Trophoblast cell (in vitro differentiated cells and primary cell): ENCODE results near the gene KMT2A.
A peak's percentile ranks its signal among the peaks of the same experiment; 100 is the strongest.

Experiments
- DNase-seq, 2 donors: peaks; one replicate each; pipeline ENCODE4 v3.0.0-alpha.2; 2016
- H2AFZ ChIP-seq: 2 replicates; pipeline ENCODE4 v1.6.1; 2013; ENCODE audit warnings: low read length, moderate library complexity, mild to moderate bottlenecking; ENCODE audit not compliant: insufficient read depth, poor library complexity
- H2AK5ac ChIP-seq: 2 replicates; pipeline ENCODE4 v1.6.1; 2013; ENCODE audit warnings: mild to moderate bottlenecking, low read length
- H2BK120ac ChIP-seq: 2 replicates; pipeline ENCODE4 v1.6.1; 2013; ENCODE audit warnings: low read length, mild to moderate bottlenecking, moderate library complexity; ENCODE audit not compliant: insufficient read depth, poor library complexity
- H2BK12ac ChIP-seq: 2 replicates; pipeline ENCODE4 v1.6.1; 2013; ENCODE audit warnings: mild to moderate bottlenecking, low read length, moderate library complexity
- H2BK5ac ChIP-seq: 2 replicates; pipeline ENCODE4 v1.6.1; 2013; ENCODE audit warnings: low read length, low read depth, moderate library complexity, mild to moderate bottlenecking; ENCODE audit not compliant: poor library complexity
- H3K14ac ChIP-seq: 2 replicates; pipeline ENCODE4 v1.6.1; 2013; ENCODE audit warnings: mild to moderate bottlenecking, low read length
- H3K18ac ChIP-seq: 2 replicates; pipeline ENCODE4 v1.6.1; 2013; ENCODE audit warnings: mild to moderate bottlenecking, low read length
- H3K23ac ChIP-seq: 2 replicates; pipeline ENCODE4 v1.6.1; 2013; ENCODE audit warnings: low read length
- H3K27ac ChIP-seq: 2 replicates; pipeline ENCODE4 v1.5.1; 2013; ENCODE audit warnings: low read depth, mild to moderate bottlenecking, inconsistent platforms, low read length, moderate library complexity
- H3K27me3 ChIP-seq: 2 replicates; pipeline ENCODE4 v1.6.1; 2013; ENCODE audit warnings: inconsistent platforms, mild to moderate bottlenecking, low read length, moderate library complexity; ENCODE audit not compliant: insufficient read depth
- H3K36me3 ChIP-seq, 2 experiments: 1 replicate in 1 of 2; 2 replicates in 1 of 2; pipeline ENCODE4 v1.6.1; 2013; ENCODE audit warnings: low read length in 2 of 2, mild to moderate bottlenecking in 2 of 2, moderate library complexity in 1 of 2; ENCODE audit not compliant: insufficient read depth in 2 of 2, control insufficient read depth in 1 of 2
- H3K4ac ChIP-seq: 2 replicates; pipeline ENCODE4 v1.6.1; 2013; ENCODE audit warnings: low read depth, mild to moderate bottlenecking, low read length, moderate library complexity
- H3K4me1 ChIP-seq, 2 experiments: 1 replicate in 1 of 2; 2 replicates in 1 of 2; pipeline ENCODE4 v1.6.1; 2013; ENCODE audit warnings: low read length in 2 of 2, mild to moderate bottlenecking in 2 of 2, moderate library complexity in 1 of 2; ENCODE audit not compliant: insufficient read depth in 2 of 2, control insufficient read depth in 1 of 2
- H3K4me2 ChIP-seq: 2 replicates; pipeline ENCODE4 v1.6.1; 2013; ENCODE audit warnings: inconsistent platforms, mild to moderate bottlenecking, low read length, moderate library complexity
- H3K4me3 ChIP-seq: 2 replicates; pipeline ENCODE4 v1.5.1; 2013; ENCODE audit warnings: mild to moderate bottlenecking, low read depth, low read length, inconsistent platforms
- H3K79me1 ChIP-seq: one replicate; pipeline ENCODE4 v1.6.1; 2013; ENCODE audit warnings: low read length
- H3K79me2 ChIP-seq: 2 replicates; pipeline ENCODE4 v1.6.1; 2013; ENCODE audit warnings: low read length, mild to moderate bottlenecking; ENCODE audit not compliant: control insufficient read depth, insufficient read depth, poor library complexity
- H3K9ac ChIP-seq: 2 replicates; pipeline ENCODE4 v1.6.1; 2013; ENCODE audit warnings: mild to moderate bottlenecking, low read length
- H3K9me3 ChIP-seq: 2 replicates; pipeline ENCODE4 v1.6.1; 2013; ENCODE audit warnings: low read depth, mild to moderate bottlenecking, control low read depth, inconsistent platforms, low read length; ENCODE audit not compliant: insufficient read depth
- H4K12ac ChIP-seq: 2 replicates; pipeline ENCODE4 v1.6.1; 2013; ENCODE audit warnings: low read depth, mild to moderate bottlenecking, low read length, moderate library complexity
- H4K8ac ChIP-seq: 2 replicates; pipeline ENCODE4 v1.6.1; 2013; ENCODE audit warnings: low read depth, mild to moderate bottlenecking, low read length, moderate library complexity
- H4K91ac ChIP-seq: one replicate; pipeline ENCODE4 v1.6.1; 2013; ENCODE audit warnings: low read depth, mild to moderate bottlenecking, low read length, moderate library complexity
- WGBS: extraction: QIAGEN DNeasy Blood & Tissue Kit; methylation state at CpG from one replicate; pipeline ENCODE4 v1.1.7; 2013; ENCODE audit warnings: missing lambda C conversion rate; ENCODE audit not compliant: insufficient read length, insufficient coverage; ENCODE audit errors: extremely low coverage; 5-methylcytosine and 5-hydroxymethylcytosine counted together

KMT2A gene

GRCh38 chr11:118441770-118442275 lies 5.5 kb downstream of the KMT2A start:
- no peak overlapping the region for H2BK120ac ChIP-seq
- DNase-seq: no peak
- no peak overlapping the region for H3K27ac ChIP-seq
- no peak overlapping the region for H4K12ac ChIP-seq
- WGBS: no CpG with 5 or more reads among the region's 3 CpGs
- no peak overlapping the region for H2BK12ac ChIP-seq
- H2AK5ac ChIP-seq: no peak overlapping the region
- no peak overlapping the region for H4K8ac ChIP-seq
- H3K79me1 ChIP-seq: peaks cover 1% of the 10 kb centered on the region
- no peak overlapping the region for H2AFZ ChIP-seq
- H3K4ac ChIP-seq: peak overlapping the region; percentile 1
- no peak overlapping the region for H3K4me2 ChIP-seq
- H3K14ac ChIP-seq: no peak overlapping the region
- peaks cover 0 to 2% of the 10 kb centered on the region in 2 experiments for H3K36me3 ChIP-seq
- H3K79me2 ChIP-seq: peaks cover 6% of the 10 kb centered on the region
- no peak overlapping the region for H3K23ac ChIP-seq
- no peak overlapping the region for H2BK5ac ChIP-seq
- H3K18ac ChIP-seq: no peak overlapping the region
- no peak overlapping the region for H4K91ac ChIP-seq
- no peaks in the 10 kb centered on the region for H3K9me3 ChIP-seq
- H3K9ac ChIP-seq: no peak overlapping the region
- H3K4me1 ChIP-seq: peaks cover 7 to 11% of the 10 kb centered on the region in 2 experiments
- H3K27me3 ChIP-seq: no peaks in the 10 kb centered on the region
- no peak overlapping the region for H3K4me3 ChIP-seq

- Histone ChIP-seq H2AK5ac (no peak overlapping the region), H3K79me1 (no peaks in the 10 kb centered on the region), H3K18ac (no peak overlapping the region), H3K27me3 (no peaks in the 10 kb centered on the region), H2BK12ac (no peak overlapping the region), H3K36me3 (peaks cover 0 to 2% of the 10 kb centered on the region in 2 experiments), H2AFZ (no peak overlapping the region), H3K4ac (no peak overlapping the region), H2BK5ac (no peak overlapping the region), H4K91ac (no peak overlapping the region), H3K4me1 (peaks cover 7 to 9% of the 10 kb centered on the region in 2 experiments), H3K27ac (no peak overlapping the region), H3K4me3 (no peak overlapping the region), H3K23ac (no peak overlapping the region), H3K79me2 (peaks cover 2% of the 10 kb centered on the region), H4K12ac (no peak overlapping the region), H3K9me3 (no peaks in the 10 kb centered on the region), H2BK120ac (no peak overlapping the region), H3K14ac (no peak overlapping the region), H3K9ac (no peak overlapping the region), H4K8ac (no peak overlapping the region), H3K4me2 (no peak overlapping the region)
- no CpG with 5 or more reads among the region's 3 CpGs for WGBS
- DNase-seq: no peak
These were observed 6.0 kb downstream of the KMT2A start for GRCh38 chr11:118442301-118442700.

DNA sequence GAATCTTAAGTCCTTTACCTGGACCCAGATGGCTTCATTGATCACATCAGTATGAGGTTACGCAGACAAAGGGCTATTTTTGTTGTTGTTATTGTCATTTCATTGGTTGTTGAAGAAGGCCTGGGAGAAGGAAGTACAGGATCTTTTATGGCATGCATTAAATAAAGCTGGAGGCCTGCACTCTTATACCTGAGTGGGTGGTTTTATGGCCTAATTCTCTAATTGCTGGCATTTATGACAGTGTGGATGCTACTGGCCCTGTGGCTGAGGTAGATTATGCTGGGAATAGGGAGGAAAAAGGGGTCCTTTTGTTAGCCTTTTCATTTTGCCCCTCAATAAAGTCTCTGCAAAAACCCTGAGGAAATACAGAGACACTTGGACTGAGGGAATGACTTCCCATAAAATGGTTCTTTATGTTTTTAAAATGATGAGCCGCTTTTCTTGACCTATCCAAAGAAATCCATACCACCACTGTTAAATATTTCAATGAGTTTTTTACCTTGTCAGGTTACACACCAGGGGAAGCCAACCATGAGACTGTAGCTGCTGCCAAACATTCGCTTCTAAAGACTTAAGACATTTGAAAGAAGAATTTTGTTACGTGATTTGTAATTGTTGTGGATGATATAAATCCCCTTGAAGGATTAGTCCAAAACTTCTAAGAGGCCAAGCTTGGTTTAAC lies 6.8 kb downstream of the KMT2A start:
- Histone ChIP-seq H4K8ac (no peak overlapping the region), H3K36me3 (peaks cover 0 to 2% of the 10 kb centered on the region in 2 experiments), H3K18ac (no peak overlapping the region), H3K23ac (no peak overlapping the region), H3K14ac (no peak overlapping the region), H3K9ac (no peak overlapping the region), H2BK5ac (no peak overlapping the region), H3K27ac (no peak overlapping the region), H3K79me1 (no peaks in the 10 kb centered on the region), H3K4me1 (peaks cover 5 to 6% of the 10 kb centered on the region in 2 experiments), H3K4me2 (no peak overlapping the region), H3K27me3 (no peaks in the 10 kb centered on the region), H2AFZ (no peak overlapping the region), H3K4ac (no peak overlapping the region), H2BK120ac (no peak overlapping the region), H4K12ac (no peak overlapping the region), H2AK5ac (no peak overlapping the region), H3K4me3 (no peak overlapping the region), H3K79me2 (peaks cover 2% of the 10 kb centered on the region), H3K9me3 (no peaks in the 10 kb centered on the region), H4K91ac (no peak overlapping the region), H2BK12ac (no peak overlapping the region)
- no CpG with 5 or more reads among the region's 4 CpGs for WGBS
- no peak for DNase-seq

DNA sequence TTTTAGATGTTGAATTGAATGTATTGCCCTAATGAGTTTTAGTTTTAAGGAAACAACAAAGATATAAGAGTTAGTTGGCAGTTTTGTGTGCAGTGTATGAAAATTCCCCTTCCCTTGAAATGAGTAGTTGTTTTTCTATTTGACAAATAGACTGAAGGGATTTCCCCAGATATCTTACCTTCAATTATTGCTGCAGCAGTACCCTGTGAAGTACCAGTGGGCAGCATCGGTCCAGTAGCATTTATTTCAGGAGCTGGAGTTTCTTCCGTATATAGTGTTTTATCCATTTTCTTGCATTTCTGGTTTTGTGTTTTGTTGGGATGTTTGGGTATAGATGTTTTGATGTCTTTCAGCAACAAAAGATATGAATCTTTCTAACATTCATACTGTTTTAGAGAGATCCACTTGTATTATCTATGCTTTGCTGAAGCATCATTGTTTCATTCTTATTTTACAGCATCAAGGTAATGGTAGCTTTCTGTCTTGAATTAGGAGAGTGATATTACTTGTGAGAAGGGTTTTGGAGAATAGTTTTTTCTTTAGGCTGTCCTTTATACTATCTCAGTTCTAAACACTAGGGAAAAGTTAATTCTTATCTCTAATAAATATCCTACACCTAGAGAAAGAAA lies 7.4 kb downstream of the KMT2A start:
- Histone ChIP-seq H3K79me2 (peaks cover 2% of the 10 kb centered on the region), H3K79me1 (no peaks in the 10 kb centered on the region), H3K18ac (no peak overlapping the region), H3K4me2 (no peak overlapping the region), H2BK12ac (no peak overlapping the region), H4K8ac (no peak overlapping the region), H3K9me3 (no peaks in the 10 kb centered on the region), H3K4me3 (no peak overlapping the region), H4K12ac (no peak overlapping the region), H3K27me3 (no peaks in the 10 kb centered on the region), H3K36me3 (peaks cover 0 to 2% of the 10 kb centered on the region in 2 experiments), H3K9ac (no peak overlapping the region), H3K14ac (no peak overlapping the region), H2AFZ (no peak overlapping the region), H2BK5ac (no peak overlapping the region), H3K4me1 (peaks cover 0 to 1% of the 10 kb centered on the region in 2 experiments), H2AK5ac (no peak overlapping the region), H2BK120ac (no peak overlapping the region), H3K27ac (no peak overlapping the region), H4K91ac (no peak overlapping the region), H3K23ac (no peak overlapping the region), H3K4ac (no peak overlapping the region)
- no peak for DNase-seq
- no CpG with 5 or more reads among the region's 2 CpGs for WGBS
